NCI-H146 (cell line): ENCODE measurements around the gene FAM81B.

Source experiments
- DNase-seq: peaks from one replicate; lab custom pipeline; 2025; lab: John Stamatoyannopoulos, UW

Gene FAM81B

GRCh38 chr5:95401626-95402025 lies 10.5 kb downstream of the FAM81B start:
- DNase-seq, result no peak

GRCh38 chr5:95403996-95404395 lies 12.8 kb downstream of the FAM81B start:
- no peak for DNase-seq

DNA sequence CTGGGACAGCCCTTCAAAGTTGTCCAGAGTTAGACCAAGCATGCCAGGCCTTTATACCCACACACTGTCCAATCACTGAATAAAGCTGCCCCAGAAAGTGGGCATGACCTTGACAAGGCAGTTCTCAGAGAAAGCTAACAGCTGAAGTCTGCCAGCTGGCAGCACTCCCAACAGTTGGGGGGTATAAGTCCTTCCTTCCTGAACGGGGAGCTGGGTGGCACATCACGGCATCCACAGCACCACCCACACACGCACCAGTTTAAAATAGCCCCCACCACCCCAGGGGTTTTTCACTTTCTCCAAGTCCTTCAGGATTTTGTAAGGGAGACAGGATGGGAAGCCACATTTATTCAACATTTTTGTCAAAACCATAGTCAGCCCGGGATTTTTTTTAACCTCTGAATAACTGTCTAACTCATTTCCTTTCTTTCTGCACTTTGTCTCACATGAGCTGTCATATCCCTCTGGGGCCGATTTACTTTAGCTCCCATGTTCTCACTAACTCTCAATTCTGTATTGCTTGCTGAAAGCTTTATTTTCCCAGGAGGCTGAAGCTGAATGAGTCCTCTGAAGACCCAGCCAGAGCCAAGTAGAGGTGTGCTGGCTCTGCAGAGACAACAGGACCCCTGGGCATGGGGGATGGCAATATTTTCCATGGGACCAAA lies 15.4 kb downstream of the FAM81B start:
- DNase-seq, result no peak

DNA sequence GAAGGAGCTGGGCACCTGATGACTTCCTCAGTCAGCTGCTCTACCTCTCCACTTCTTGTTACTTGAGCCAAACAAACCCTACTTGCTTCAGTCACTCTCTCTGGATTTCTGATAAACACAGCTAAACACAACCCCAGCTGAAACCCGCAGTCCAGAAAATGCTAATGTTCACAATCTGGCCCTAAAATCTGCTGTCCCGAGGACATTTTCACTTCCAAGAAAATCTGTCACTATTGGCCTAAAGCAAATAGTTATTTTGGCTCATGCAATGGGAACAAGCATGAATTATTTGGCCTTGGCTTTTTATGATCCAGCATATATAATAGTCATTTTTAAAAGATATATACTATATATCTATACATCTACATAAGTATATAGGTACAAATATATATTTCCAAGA lies 19.1 kb downstream of the FAM81B start:
- DNase-seq, result no peak

- no peak for DNase-seq
Observed at GRCh38 chr5:95411474-95411873, 20.3 kb downstream of the FAM81B start.

DNA sequence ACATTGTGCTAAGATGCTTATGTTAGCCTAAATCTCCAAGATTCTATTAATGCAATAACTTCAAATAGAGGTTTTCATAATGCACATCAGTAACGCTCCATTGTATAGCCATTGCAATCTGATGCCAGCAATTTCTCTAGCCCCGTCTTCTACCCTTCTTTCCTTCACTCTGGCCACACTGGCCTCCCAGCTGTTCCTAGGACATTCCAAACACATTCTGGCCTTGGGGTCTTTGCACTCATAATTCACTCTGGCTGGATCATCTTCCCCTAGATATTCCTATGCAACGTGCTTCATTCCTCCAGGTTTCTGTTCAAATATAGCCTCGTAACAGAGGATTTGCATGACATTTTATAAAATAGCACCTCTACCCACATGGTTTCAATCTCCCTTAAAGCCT lies 23.3 kb downstream of the FAM81B start:
- no peak for DNase-seq

GRCh38 chr5:95417971-95418370 lies 26.8 kb downstream of the FAM81B start:
- DNase-seq, result no peak

GRCh38 chr5:95422838-95423237 lies 31.7 kb downstream of the FAM81B start:
- DNase-seq, result no peak

DNA sequence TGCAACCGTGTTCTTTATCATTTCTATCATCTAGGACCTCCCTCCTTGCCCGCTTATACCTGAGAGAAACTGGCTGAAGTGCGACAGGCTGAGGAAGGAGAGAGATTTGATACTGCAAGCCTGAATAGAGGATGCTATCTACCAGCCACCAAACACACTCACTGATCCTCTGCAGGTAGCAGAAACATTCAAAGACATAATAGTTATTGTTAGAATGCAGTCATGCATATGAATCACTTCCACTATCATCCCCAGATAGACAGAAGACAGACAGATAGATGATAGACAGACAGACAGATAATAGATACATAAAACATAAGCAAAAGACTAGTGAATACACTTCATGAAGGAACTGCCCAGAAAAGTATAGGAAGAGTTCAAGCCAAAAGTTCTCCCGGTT lies 32.9 kb downstream of the FAM81B start:
- peak; percentile 6 for DNase-seq

DNA sequence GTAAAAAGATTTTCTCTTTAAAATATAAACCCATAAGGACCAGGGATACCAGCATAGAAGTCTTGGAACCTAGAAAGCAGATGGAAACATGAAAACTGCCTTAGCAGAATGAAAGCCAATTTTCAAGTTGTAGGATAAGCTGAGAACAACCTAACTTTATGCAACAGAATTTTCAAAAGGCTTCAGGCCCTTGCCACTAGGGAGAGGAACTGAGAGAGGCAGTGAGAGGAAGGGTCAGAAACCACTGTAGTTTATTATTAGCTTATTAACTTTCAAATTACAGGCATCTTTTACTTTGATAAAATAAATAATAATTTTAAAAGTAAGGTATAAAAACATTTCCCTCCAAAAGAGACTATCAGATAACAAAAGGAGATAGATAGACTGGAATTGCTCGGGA lies 33.4 kb downstream of the FAM81B start:
- DNase-seq, result no peak

- DNase-seq, result no peak
Observed at GRCh38 chr5:95426227-95426626, 35.1 kb downstream of the FAM81B start.

DNA sequence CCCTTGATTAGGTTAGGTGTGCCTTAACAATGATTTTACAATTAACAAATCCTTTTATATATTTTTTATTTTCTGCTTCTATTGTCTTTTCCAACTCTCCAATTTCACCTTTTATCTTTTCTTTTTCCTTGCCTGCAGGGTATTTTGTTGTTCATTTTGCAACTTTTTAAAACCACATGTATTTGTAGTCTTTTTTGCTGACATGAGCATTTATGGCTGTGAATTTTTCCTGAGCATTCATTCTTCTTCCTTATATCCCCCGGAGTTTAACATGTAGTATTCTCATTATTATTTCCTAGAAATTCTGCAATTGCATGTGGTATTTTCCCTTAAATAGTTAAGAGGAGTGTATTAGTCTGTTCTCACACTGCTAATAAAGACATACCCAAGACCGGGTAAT lies 41.6 kb downstream of the FAM81B start:
- no peak for DNase-seq

GRCh38 chr5:95439801-95440493 lies 48.8 kb downstream of the FAM81B start:
- DNase-seq, result peak; percentile 24

GRCh38 chr5:95440825-95441224 lies 49.7 kb downstream of the FAM81B start:
- DNase-seq, result peak; percentile 70

- DNase-seq, result no peak
Observed at GRCh38 chr5:95441636-95442035, 50.5 kb downstream of the FAM81B start.

DNA sequence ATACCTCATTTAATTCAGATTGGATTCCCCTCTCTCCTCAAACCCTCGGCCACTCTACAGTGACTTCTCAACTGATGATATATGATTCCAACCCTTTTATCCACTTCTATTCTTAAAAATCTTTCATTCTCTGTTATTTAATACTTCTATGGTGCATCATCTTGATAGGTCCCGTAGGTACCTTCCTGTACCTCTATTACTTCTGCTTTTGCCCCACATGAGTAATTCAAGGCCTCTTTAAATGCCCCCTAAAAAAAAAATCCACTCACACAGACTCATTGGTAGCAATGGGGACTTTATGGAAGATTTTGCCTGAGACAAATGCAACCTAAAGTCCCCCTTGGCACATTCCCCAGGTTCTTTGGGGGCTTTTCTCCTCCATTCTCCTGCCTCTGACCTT lies 54.3 kb downstream of the FAM81B start:
- no peak for DNase-seq

GRCh38 chr5:95445995-95446394 lies 54.8 kb downstream of the FAM81B start:
- DNase-seq, result no peak

DNA sequence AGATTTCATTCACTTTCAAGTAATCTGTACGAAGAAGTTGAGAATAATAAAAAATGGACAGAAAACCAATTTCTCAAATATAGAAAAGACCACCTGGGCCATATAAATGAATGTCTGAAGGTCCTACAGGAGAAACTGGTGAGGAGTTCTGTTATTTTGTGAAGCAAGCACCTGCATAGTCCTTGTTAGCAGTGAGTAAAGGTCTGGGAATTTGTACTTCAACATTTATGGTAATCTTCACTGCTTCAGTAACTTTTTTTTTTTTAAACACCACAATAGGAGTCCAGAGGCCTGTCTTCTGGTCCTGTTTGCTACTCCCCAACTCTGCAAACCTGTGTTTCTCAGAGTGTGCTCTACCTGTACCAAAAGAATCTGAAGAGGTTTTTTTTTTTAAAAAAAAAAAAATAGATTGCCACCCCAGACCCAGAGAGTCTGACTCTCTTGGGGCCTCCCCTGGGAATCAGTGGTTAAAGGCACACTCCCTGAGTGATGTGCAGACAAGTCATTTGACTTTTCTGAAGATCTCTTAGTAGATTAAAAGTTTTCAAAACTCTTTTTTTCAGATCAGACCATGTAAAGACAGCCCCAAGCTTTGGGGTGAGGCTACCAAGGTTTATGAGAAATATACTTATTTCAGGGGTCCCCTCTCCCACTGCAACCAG lies 55.5 kb downstream of the FAM81B start:
- no peak for DNase-seq

DNA sequence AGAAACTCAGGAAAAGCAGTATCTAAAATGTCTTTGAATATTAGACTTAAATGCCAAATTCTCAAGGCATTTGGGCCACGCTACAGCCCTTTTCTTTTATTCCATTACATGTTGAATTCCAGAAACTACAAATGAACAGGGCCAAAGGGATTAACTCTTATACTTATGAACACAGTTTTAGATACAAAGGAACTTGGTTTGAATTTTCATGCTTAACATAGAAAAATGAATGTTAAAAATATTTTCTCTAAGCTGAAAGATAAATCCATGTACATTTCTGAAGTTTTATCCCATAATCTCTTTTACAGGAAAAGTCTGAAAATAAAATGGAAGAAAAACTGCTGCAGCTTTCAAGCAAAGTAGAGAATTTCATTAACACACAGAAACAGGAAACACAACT lies 56.8 kb downstream of the FAM81B start:
- DNase-seq, result no peak

GRCh38 chr5:95448789-95449188 lies 57.6 kb downstream of the FAM81B start:
- peak; percentile 67 for DNase-seq

DNA sequence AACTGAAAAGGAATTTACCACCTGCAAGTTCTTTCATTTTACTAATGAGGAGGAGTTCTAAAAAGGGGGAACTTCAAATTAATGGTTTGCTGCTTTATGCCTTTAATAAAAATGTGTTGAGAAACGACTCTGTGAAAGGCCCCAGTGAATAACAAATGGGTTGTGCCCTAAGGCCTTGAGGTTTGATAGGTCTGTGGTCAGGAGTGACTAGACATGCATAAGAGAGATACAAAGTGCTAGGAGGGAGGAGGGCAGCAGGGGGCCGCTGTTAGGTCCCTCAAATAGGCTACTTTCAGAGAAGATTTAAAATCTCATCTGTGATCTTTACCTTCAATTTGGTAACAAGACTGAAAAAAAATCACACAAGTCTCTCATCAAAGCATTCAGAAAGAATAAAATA lies 58.3 kb downstream of the FAM81B start:
- peak; percentile 0 for DNase-seq

GRCh38 chr5:95454536-95454935 lies 63.4 kb downstream of the FAM81B start:
- DNase-seq, result no peak

DNA sequence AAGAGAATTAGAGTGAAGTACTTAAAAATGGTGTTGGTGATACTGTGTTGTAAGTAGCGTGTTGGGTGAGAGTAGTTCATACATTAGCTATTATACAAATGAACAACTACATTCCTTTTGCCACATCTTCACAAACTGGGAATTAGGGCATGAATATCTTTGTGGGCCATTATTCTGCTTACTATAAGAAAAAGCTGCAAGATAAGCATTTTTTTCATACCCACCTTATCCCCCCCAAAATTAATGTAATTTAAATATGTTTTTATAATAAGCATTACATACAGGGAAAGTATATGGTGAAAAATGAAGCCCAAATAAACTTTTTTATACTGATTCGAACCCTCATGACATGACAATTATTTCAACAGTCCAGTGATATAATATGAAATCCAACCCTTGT lies 69.5 kb downstream of the FAM81B start:
- DNase-seq, result no peak
